Upper lobe of left lung (tissue), 6 donors: ENCODE measurements around the gene MTM1. TPM values are rescaled to one million over a fixed set of nuclear protein-coding genes. Genes with fewer than 3 reads are reported as not detected.

Experiments used
- ATAC-seq, 2 donors: fragments of 200-7000 bp; cut with Tn5 transposase; one replicate each; pipeline ENCODE4 v1.9.1; 2022; ENCODE audit warnings: mild to moderate bottlenecking in 2 of 2, moderate library complexity in 2 of 2; ENCODE audit not compliant: low FRiP score in 2 of 2
- DNase-seq, 2 donors: peaks; one replicate each; pipeline ENCODE4 v3.0.0-alpha.2; 2019 to 2020
- H3K27ac ChIP-seq, 4 donors: fragments of 200-600 bp; sonication (generic); one replicate each; pipeline ENCODE4 v1.5.1; 2016 to 2019
- H3K27me3 ChIP-seq, 4 donors: fragments of 200-600 bp; sonication (generic); one replicate each; pipeline ENCODE4 v1.5.1; 2017 to 2019
- H3K36me3 ChIP-seq, 4 donors: fragments of 200-600 bp; sonication (generic); one replicate each; pipeline ENCODE4 v1.5.1; 2016 to 2019
- H3K4me1 ChIP-seq, 4 donors: fragments of 200-600 bp; sonication (generic); one replicate each; pipeline ENCODE4 v1.5.1; 2018 to 2019
- H3K4me3 ChIP-seq, 4 donors: fragments of 200-600 bp; sonication (generic); one replicate each; pipeline ENCODE4 v1.5.1; 2017 to 2019; ENCODE audit warnings: mild to moderate bottlenecking in 2 of 4, moderate library complexity in 1 of 4
- H3K9me3 ChIP-seq, 4 donors: fragments of 200-600 bp; sonication (generic); one replicate each; pipeline ENCODE4 v1.5.1; 2018 to 2019
- EP300 ChIP-seq, 4 donors: sonication (generic); formaldehyde crosslinking; IDR thresholded peaks; one replicate each; pipeline ENCODE4 v1.5.1; 2017; ENCODE audit warnings: antibody characterized with exemption in 4 of 4, control low read depth in 2 of 4
- POLR2A ChIP-seq, 4 donors: fragments of 450-650 bp; IDR thresholded peaks; one replicate each; pipeline ENCODE4 v1.5.1; 2016 to 2017; ENCODE audit warnings: antibody characterized with exemption in 4 of 4, mild to moderate bottlenecking in 2 of 4
- POLR2AphosphoS5 ChIP-seq, 2 donors: sonication (generic); formaldehyde crosslinking; IDR thresholded peaks; one replicate each; pipeline ENCODE4 v1.5.1; 2017; ENCODE audit warnings: antibody characterized with exemption in 2 of 2
- WGBS, 2 donors: methylation state at CpG; one replicate each; pipeline ENCODE4 v1.1.5; 2017 to 2018; 5-methylcytosine and 5-hydroxymethylcytosine counted together
- total RNA-seq, 6 donors: library from RNA; depleted of rRNA in 4 of 6; stranded (reverse); fragments of >200 nt in 4 of 6; gene quantifications; one replicate each; pipeline versions ENCODE4 v1.1.0 to v1.2.1, GENCODE V29; 2016 to 2021
- TF ChIP-seq, protein P1 (sequence below), 6 experiments: fragments of 450-650 bp in 4 of 6; fragments of 200-600 bp in 2 of 6; sonication (generic) in 2 of 6; IDR thresholded peaks; one replicate each; pipeline ENCODE4 v1.5.1; 2016 to 2019; ENCODE audit warnings: antibody characterized with exemption in 6 of 6
- donor health status: DM: no; HTN: no; CAD: no; lungs with moderate emphysema.
- donor health status: DM: no; HTN: yes; CAD: no; lungs with severe emphysema.

Gene MTM1
- total RNA-seq, 6 donors from 2014 or later = 5.1 to 30.6 (median 20.6) TPM

- no peak for ATAC-seq
- H3K4me3 ChIP-seq = no peak overlapping the region
- no peak for DNase-seq
- TF ChIP-seq, protein P1, sequence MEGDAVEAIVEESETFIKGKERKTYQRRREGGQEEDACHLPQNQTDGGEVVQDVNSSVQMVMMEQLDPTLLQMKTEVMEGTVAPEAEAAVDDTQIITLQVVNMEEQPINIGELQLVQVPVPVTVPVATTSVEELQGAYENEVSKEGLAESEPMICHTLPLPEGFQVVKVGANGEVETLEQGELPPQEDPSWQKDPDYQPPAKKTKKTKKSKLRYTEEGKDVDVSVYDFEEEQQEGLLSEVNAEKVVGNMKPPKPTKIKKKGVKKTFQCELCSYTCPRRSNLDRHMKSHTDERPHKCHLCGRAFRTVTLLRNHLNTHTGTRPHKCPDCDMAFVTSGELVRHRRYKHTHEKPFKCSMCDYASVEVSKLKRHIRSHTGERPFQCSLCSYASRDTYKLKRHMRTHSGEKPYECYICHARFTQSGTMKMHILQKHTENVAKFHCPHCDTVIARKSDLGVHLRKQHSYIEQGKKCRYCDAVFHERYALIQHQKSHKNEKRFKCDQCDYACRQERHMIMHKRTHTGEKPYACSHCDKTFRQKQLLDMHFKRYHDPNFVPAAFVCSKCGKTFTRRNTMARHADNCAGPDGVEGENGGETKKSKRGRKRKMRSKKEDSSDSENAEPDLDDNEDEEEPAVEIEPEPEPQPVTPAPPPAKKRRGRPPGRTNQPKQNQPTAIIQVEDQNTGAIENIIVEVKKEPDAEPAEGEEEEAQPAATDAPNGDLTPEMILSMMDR (IDR thresholded peaks at IDR 0.05) = no peak
- no peak for TF ChIP-seq POLR2AphosphoS5 (IDR thresholded peaks at IDR 0.05)
- no peak for TF ChIP-seq EP300 (IDR thresholded peaks at IDR 0.05)
- TF ChIP-seq POLR2A (IDR thresholded peaks at IDR 0.05) = no peak
- no peak overlapping the region for H3K27ac ChIP-seq
- H3K4me1 ChIP-seq = peaks cover 7 to 20% (median 15%) of the 10 kb centered on the region in 4 donors
- H3K27me3 ChIP-seq = no peaks in the 10 kb centered on the region
- H3K36me3 ChIP-seq = no peaks in the 10 kb centered on the region
- no peaks in the 10 kb centered on the region for H3K9me3 ChIP-seq
- 87 to 95% methylated on average over 9 to 13 of the region's 13 CpGs for WGBS, 2 donors
These were observed 24.9 kb upstream of the MTM1 start for GRCh38 chrX:150543230-150544155.

- no peak overlapping the region for H3K4me3 ChIP-seq
- no peak overlapping the region for H3K27ac ChIP-seq
- H3K36me3 ChIP-seq = no peaks in the 10 kb centered on the region
- DNase-seq (no peak), ATAC-seq (no peak)
- H3K9me3 ChIP-seq = no peaks in the 10 kb centered on the region
- peaks cover 7 to 21% (median 15%) of the 10 kb centered on the region in 4 donors for H3K4me1 ChIP-seq
- TF ChIP-seq EP300 (IDR thresholded peaks at IDR 0.05) (no peak), POLR2AphosphoS5 (IDR thresholded peaks at IDR 0.05) (no peak), POLR2A (IDR thresholded peaks at IDR 0.05) (no peak)
- TF ChIP-seq, protein P1 (IDR thresholded peaks at IDR 0.05) = no peak
- no peaks in the 10 kb centered on the region for H3K27me3 ChIP-seq
- WGBS, 2 donors = 77 to 97% methylated on average over 5 to 11 of the region's 11 CpGs
These were observed 24.1 kb upstream of the MTM1 start for GRCh38 chrX:150544222-150544787.

- WGBS, 2 donors = 71 to 83% methylated on average over 8 of the region's 8 CpGs
- Histone ChIP-seq H3K36me3 (no peaks in the 10 kb centered on the region), H3K9me3 (no peaks in the 10 kb centered on the region), H3K27me3 (no peaks in the 10 kb centered on the region), H3K4me1 (peaks cover 7 to 21% (median 15%) of the 10 kb centered on the region in 4 donors), H3K27ac (peak overlapping the region in 1 of 4 donors; percentile 72), H3K4me3 (no peak overlapping the region)
- no peak for ATAC-seq
- TF ChIP-seq POLR2A (IDR thresholded peaks at IDR 0.05) (no peak), EP300 (IDR thresholded peaks at IDR 0.05) (no peak), POLR2AphosphoS5 (IDR thresholded peaks at IDR 0.05) (no peak)
- TF ChIP-seq, protein P1 (IDR thresholded peaks at IDR 0.05) = no peak
- DNase-seq = no peak
These were observed 23.3 kb upstream of the MTM1 start for GRCh38 chrX:150544835-150545770.

DNA sequence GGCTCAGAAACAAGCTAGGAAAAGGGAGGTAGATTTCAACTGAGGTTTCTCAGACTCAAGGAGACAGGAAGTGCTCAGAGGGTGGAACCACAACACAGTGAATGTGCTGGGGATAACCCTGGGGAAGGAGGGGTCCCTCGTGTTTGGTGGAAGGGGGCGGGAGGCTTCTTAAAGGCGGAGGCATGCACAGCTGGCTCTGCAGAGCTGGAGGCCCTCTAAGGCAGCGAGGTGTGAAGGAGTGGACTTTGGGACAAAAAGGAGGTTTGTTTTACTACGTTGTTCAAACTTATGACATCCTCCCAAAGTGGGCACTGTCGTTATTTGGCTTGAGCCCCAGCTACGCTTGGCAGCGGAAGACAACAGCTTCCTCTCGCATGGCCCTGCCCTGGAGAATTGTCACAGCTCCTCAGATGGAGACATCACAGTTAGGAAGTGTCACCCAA lies 21.7 kb upstream of the MTM1 start:
- DNase-seq (no peak), ATAC-seq (peak; percentile 5 to 20)
- Histone ChIP-seq H3K36me3 (no peaks in the 10 kb centered on the region), H3K4me1 (peaks cover 7 to 21% (median 15%) of the 10 kb centered on the region in 4 donors), H3K4me3 (peak overlapping the region in 2 of 4 donors; percentile 40 to 47), H3K27ac (peak overlapping the region; percentile 71 to 86 (median 82)), H3K27me3 (no peaks in the 10 kb centered on the region), H3K9me3 (no peaks in the 10 kb centered on the region)
- TF ChIP-seq POLR2A (IDR thresholded peaks at IDR 0.05) = no peak
- TF ChIP-seq, protein P1 (IDR thresholded peaks at IDR 0.05) = no peak
- TF ChIP-seq POLR2AphosphoS5 (IDR thresholded peaks at IDR 0.05) = no peak
- TF ChIP-seq EP300 (IDR thresholded peaks at IDR 0.05) = no peak
- 33 to 43% methylated on average over 6 to 9 of the region's 9 CpGs for WGBS, 2 donors
